ENCODE results near the gene C12orf76. TPM values are rescaled to one million over a fixed set of nuclear protein-coding genes. Genes with fewer than 3 reads are reported as not detected.
"Not testable (repeated sequence)": the region's sequence is repeated elsewhere in the genome, so short reads cannot be mapped to it uniquely, and the experiment has no call there.

The C12orf76 gene
- total and polyA plus RNA-seq, 4 donors: 15.4 to 30.5 (median 23.9) TPM

GRCh38 chr12:110075880-110076279 lies 27.6 kb upstream of the C12orf76 start:
- no peak for DNase-seq
- no peak for ATAC-seq (ENCODE audit: insufficient read depth, low FRiP score)
- no peak overlapping the region for H3K27ac ChIP-seq (ENCODE audit: low read depth in 1 of 2, low read length in 1 of 2)
- H3K9me3 ChIP-seq (ENCODE audit: control insufficient read depth in 4 of 4, insufficient read depth in 3 of 4, low read length in 3 of 4): no peaks in the 10 kb centered on the region
- H3K4me3 ChIP-seq: no peak overlapping the region
- TF ChIP-seq CTCF (IDR thresholded peaks at IDR 0.05; ENCODE audit: control extremely low read depth, extremely low read depth): no peak
- no peak overlapping the region for H3K9ac ChIP-seq (ENCODE audit: insufficient read depth in 1 of 2, low read length in 2 of 2)
- no peaks in the 10 kb centered on the region for H3K27me3 ChIP-seq (ENCODE audit: control insufficient read depth in 3 of 3, insufficient read depth in 3 of 3, low read length in 2 of 3)
- peaks cover 0 to 10% (median 5%) of the 10 kb centered on the region in 5 donors for H3K4me1 ChIP-seq (ENCODE audit: control insufficient read depth in 5 of 5, insufficient read depth in 5 of 5, low read length in 5 of 5)
- 100% methylated on average over 1 of the region's 1 CpG for WGBS, 2 donors
- no peaks in the 10 kb centered on the region for H3K36me3 ChIP-seq (ENCODE audit: control insufficient read depth in 4 of 4, insufficient read depth in 4 of 4, low read length in 4 of 4)

- WGBS, 2 donors: 86 to 94% methylated on average over 5 of the region's 5 CpGs
- Histone ChIP-seq H3K9me3 (ENCODE audit: control insufficient read depth in 4 of 4, insufficient read depth in 3 of 4, low read length in 3 of 4) (no peaks in the 10 kb centered on the region), H3K4me1 (ENCODE audit: control insufficient read depth in 5 of 5, insufficient read depth in 5 of 5, low read length in 5 of 5) (peaks cover 0 to 10% (median 0%) of the 10 kb centered on the region in 5 donors), H3K36me3 (ENCODE audit: control insufficient read depth in 4 of 4, insufficient read depth in 4 of 4, low read length in 4 of 4) (no peaks in the 10 kb centered on the region), H3K27ac (ENCODE audit: low read depth in 1 of 2, low read length in 1 of 2) (no peak overlapping the region), H3K27me3 (ENCODE audit: control insufficient read depth in 3 of 3, insufficient read depth in 3 of 3, low read length in 2 of 3) (no peaks in the 10 kb centered on the region), H3K9ac (ENCODE audit: insufficient read depth in 1 of 2, low read length in 2 of 2) (no peak overlapping the region), H3K4me3 (no peak overlapping the region)
- TF ChIP-seq CTCF (IDR thresholded peaks at IDR 0.05; ENCODE audit: control extremely low read depth, extremely low read depth): no peak
- ATAC-seq (ENCODE audit: insufficient read depth, low FRiP score) (no peak), DNase-seq (no peak)
Observed at GRCh38 chr12:110074089-110074488, 25.8 kb upstream of the C12orf76 start.

- no peak overlapping the region for H3K9ac ChIP-seq (ENCODE audit: insufficient read depth in 1 of 2, low read length in 2 of 2)
- peaks cover 0 to 10% (median 0%) of the 10 kb centered on the region in 5 donors for H3K4me1 ChIP-seq (ENCODE audit: control insufficient read depth in 5 of 5, insufficient read depth in 5 of 5, low read length in 5 of 5)
- no peaks in the 10 kb centered on the region for H3K36me3 ChIP-seq (ENCODE audit: control insufficient read depth in 4 of 4, insufficient read depth in 4 of 4, low read length in 4 of 4)
- no peak for TF ChIP-seq CTCF (IDR thresholded peaks at IDR 0.05; ENCODE audit: control extremely low read depth, extremely low read depth)
- no peaks in the 10 kb centered on the region for H3K27me3 ChIP-seq (ENCODE audit: control insufficient read depth in 3 of 3, insufficient read depth in 3 of 3, low read length in 2 of 3)
- ATAC-seq (ENCODE audit: insufficient read depth, low FRiP score): no peak
- H3K4me3 ChIP-seq: peak overlapping the region; percentile 22
- peak; percentile 28 to 68 (median 49) for DNase-seq
- no peaks in the 10 kb centered on the region for H3K9me3 ChIP-seq (ENCODE audit: control insufficient read depth in 4 of 4, insufficient read depth in 3 of 4, low read length in 3 of 4)
- H3K27ac ChIP-seq (ENCODE audit: low read depth in 1 of 2, low read length in 1 of 2): no peak overlapping the region
- 15 to 17% methylated on average over 19 of the region's 19 CpGs for WGBS, 2 donors
Observed at GRCh38 chr12:110073049-110073831, 24.9 kb upstream of the C12orf76 start.

DNA sequence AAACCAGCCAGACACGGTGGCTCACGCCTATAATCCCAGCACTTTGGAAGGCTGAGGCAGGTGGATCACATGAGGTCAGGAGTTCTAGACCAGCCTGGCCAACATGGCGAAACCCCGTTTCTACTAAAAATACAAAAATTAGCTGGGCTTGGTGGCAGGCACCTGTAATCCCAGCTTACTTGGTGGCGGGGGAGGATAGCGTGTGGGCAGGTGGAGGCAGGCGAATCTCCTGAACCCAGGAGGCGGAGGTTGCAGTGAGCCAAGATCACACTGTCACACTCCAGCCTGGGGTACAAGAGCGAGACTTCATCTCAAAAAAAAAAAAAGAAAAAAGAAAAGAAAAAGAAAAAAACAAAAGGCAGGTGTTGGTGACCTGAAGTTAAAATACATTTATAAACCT lies 24.3 kb upstream of the C12orf76 start:
- not testable (repeated sequence) for H3K36me3 ChIP-seq (ENCODE audit: control insufficient read depth in 4 of 4, insufficient read depth in 4 of 4, low read length in 4 of 4); H3K4me3 ChIP-seq; H3K9me3 ChIP-seq (ENCODE audit: control insufficient read depth in 4 of 4, insufficient read depth in 3 of 4, low read length in 3 of 4); ATAC-seq (ENCODE audit: insufficient read depth, low FRiP score); H3K27ac ChIP-seq (ENCODE audit: low read depth in 1 of 2, low read length in 1 of 2); H3K9ac ChIP-seq (ENCODE audit: insufficient read depth in 1 of 2, low read length in 2 of 2); H3K27me3 ChIP-seq (ENCODE audit: control insufficient read depth in 3 of 3, insufficient read depth in 3 of 3, low read length in 2 of 3); DNase-seq
- peaks cover 0 to 10% (median 0%) of the 10 kb centered on the region in 5 donors for H3K4me1 ChIP-seq (ENCODE audit: control insufficient read depth in 5 of 5, insufficient read depth in 5 of 5, low read length in 5 of 5)
- WGBS, 2 donors: 87 to 91% methylated on average over 9 of the region's 9 CpGs

Data from lung (tissue), 12 donors.